ENCODE data around the gene CTCFL. TPM values are rescaled to one million over a fixed set of nuclear protein-coding genes. Genes with fewer than 3 reads are reported as not detected.

The CTCFL gene
- total and polyA plus RNA-seq, 2 of the 8 experiments (the other 6 are each of a cell fraction or from before 2014, with no cell fraction given), result 0.30 to 0.80 TPM

DNA sequence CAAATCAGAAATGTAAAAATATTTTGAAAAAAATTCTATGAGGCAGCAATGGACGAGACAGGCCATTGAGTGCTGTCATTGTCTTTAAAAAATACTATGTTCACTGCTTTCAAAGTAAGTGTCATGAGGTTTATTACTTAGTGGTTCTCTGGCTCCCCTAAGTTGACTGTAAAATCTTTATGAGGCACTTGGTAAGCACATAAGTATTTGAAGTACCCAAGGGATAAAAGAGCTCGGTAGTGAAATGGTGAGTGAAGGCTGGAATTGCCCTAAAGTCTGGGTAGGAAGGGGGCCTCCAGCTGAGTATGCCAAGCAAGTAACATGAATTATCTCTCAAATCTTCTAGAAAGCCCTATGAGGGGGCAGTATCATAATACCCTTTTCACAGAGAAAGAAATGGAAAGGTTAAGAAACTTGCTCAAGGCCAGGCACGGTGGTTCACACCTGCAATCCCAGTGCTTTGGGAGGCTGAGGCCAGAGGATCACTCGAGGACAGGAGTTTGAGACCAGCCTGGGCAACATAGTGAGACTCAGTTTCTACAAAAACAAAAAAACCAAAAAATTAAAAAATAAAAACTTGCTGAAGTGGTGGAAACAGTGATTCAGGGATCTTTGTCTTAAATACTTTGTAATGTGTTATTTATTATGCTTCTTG is 5.5 kb upstream of the CTCFL start:
- Histone ChIP-seq H2BK15ac (ENCODE audit: low read length) (no peak overlapping the region), H3K23ac (ENCODE audit: insufficient read length) (no peak overlapping the region), H3K4me1 (replicated peaks in 1 of 4; ENCODE audit: control insufficient read depth in 3 of 4, insufficient read depth in 4 of 4, low read length in 3 of 4) (peaks cover 0 to 3% (median 0%) of the 10 kb centered on the region in 4 experiments; a peak in 1 of 7 replicates), H2BK12ac (ENCODE audit: low read depth, low read length) (no peak overlapping the region), H3K4me3 (ENCODE audit: extremely low read depth in 1 of 4, insufficient read depth in 2 of 4, low read depth in 3 of 4, low read length in 4 of 4) (no peak overlapping the region), H4K20me1 (replicated peaks in 1 of 2; ENCODE audit: control insufficient read depth in 1 of 2, insufficient read depth in 2 of 2, low read length in 2 of 2) (no peaks in the 10 kb centered on the region), H2AFZ (ENCODE audit: low read length) (no peak overlapping the region), H2BK120ac (replicated peaks; ENCODE audit: low read depth, low read length) (no peak overlapping the region), H2AK5ac (ENCODE audit: low read depth, low read length) (no peak overlapping the region), H3K79me2 (ENCODE audit: control insufficient read depth in 1 of 2, insufficient read depth in 2 of 2, low read length in 2 of 2) (no peaks in the 10 kb centered on the region), H2BK5ac (ENCODE audit: low read depth, low read length) (no peak overlapping the region), H4K91ac (replicated peaks; ENCODE audit: insufficient read length, low read length) (no peak overlapping the region), H3K4ac (replicated peaks; ENCODE audit: insufficient read length, low read depth, low read length) (no peak overlapping the region), H3K56ac (replicated peaks; ENCODE audit: insufficient read length, low read depth, low read length) (no peak overlapping the region), H3K9me3 (ENCODE audit: insufficient read depth in 2 of 2, low read depth in 1 of 2, low read length in 1 of 2) (0 out of 4 replicates have a peak, but pooled peaks cover 0 to under 1% of the 10 kb centered on the region in 2 experiments), H3K23me2 (ENCODE audit: low read depth, low read length) (no peaks in the 10 kb centered on the region), H3K9ac (replicated peaks in 1 of 4; ENCODE audit: extremely low read depth in 1 of 4, low read depth in 3 of 4, low read length in 3 of 4) (no peak overlapping the region), H3K4me2 (ENCODE audit: insufficient read depth in 1 of 2, low read depth in 2 of 2, low read length in 2 of 2) (no peak overlapping the region), H3K27me3 (replicated peaks in 1 of 4; ENCODE audit: control insufficient read depth in 3 of 4, extremely low read depth in 1 of 4, insufficient read depth in 3 of 4, low read length in 3 of 4) (no peaks in the 10 kb centered on the region; a peak in 1 of 7 replicates), H4K5ac (ENCODE audit: insufficient read length, low read depth, low read length) (no peak overlapping the region), H3K14ac (ENCODE audit: insufficient read length) (no peak overlapping the region), H3K18ac (ENCODE audit: extremely low read depth, low read length) (no peak overlapping the region), H4K8ac (ENCODE audit: extremely low read depth, insufficient read depth, low read length) (no peak overlapping the region), H3K27ac (ENCODE audit: low read depth, low read length) (no peak overlapping the region), H3K36me3 (ENCODE audit: control insufficient read depth in 2 of 4, insufficient read depth in 4 of 4, low read length in 3 of 4) (no peaks in the 10 kb centered on the region), H2BK20ac (ENCODE audit: low read length) (no peak overlapping the region), H3K79me1 (ENCODE audit: low read depth, low read length) (no peaks in the 10 kb centered on the region)
- no peak for DNase-seq (ENCODE audit: low read depth in 1 of 2, low spot score in 2 of 2)
- ChIA-PET CTCF (ENCODE audit: partially characterized antibody) (interaction anchor here (0.7 to 3.3 kb wide), 6 partner anchors 10 to 43 kb away, joined by 3 to 11 read pairs (median 4); no protein-coding TSS in a partner anchor), POLR2A (ENCODE audit: partially characterized antibody) (no interaction called here)
- FAIRE-seq, result no peak
- 85% methylated on average over 4 of the region's 4 CpGs; no CpG with 5 or more reads in 1 of the 2 experiments for WGBS, 2 experiments (ENCODE audit: extremely low coverage in 1 of 2, insufficient coverage in 1 of 2, insufficient read length in 1 of 2, insufficient replicate concordance in 2 of 2, low coverage in 1 of 2, low lambda C conversion rate in 2 of 2, missing lambda C conversion rate in 1 of 2)
- TF ChIP-seq NRF1 (IDR thresholded peaks at IDR 0.05; ENCODE audit: low read depth, low read length) (no peak), TCF12 (IDR thresholded peaks at IDR 0.05; ENCODE audit: low read depth, low read length) (no peak), JUND (IDR thresholded peaks at IDR 0.05; ENCODE audit: low read length) (no peak), EP300 (IDR thresholded peaks at IDR 0.05; ENCODE audit: borderline replicate concordance in 1 of 2, low read depth in 2 of 2, low read length in 2 of 2) (no peak), TBP (IDR thresholded peaks at IDR 0.05; ENCODE audit: low read depth, low read length) (no peak), PHF8 (conservative IDR thresholded peaks at IDR 0.05; ENCODE audit: low read depth, low read length) (no peak), GTF2F1 (IDR thresholded peaks at IDR 0.05; ENCODE audit: borderline replicate concordance, low read depth, low read length) (no peak), BRCA1 (IDR thresholded peaks at IDR 0.05; ENCODE audit: low read depth, low read length) (no peak), SIX5 (IDR thresholded peaks at IDR 0.05; ENCODE audit: low read depth, low read length) (no peak), SIRT6 (IDR thresholded peaks at IDR 0.05; ENCODE audit: low read length) (no peak)
- TF ChIP-seq, protein P1, sequence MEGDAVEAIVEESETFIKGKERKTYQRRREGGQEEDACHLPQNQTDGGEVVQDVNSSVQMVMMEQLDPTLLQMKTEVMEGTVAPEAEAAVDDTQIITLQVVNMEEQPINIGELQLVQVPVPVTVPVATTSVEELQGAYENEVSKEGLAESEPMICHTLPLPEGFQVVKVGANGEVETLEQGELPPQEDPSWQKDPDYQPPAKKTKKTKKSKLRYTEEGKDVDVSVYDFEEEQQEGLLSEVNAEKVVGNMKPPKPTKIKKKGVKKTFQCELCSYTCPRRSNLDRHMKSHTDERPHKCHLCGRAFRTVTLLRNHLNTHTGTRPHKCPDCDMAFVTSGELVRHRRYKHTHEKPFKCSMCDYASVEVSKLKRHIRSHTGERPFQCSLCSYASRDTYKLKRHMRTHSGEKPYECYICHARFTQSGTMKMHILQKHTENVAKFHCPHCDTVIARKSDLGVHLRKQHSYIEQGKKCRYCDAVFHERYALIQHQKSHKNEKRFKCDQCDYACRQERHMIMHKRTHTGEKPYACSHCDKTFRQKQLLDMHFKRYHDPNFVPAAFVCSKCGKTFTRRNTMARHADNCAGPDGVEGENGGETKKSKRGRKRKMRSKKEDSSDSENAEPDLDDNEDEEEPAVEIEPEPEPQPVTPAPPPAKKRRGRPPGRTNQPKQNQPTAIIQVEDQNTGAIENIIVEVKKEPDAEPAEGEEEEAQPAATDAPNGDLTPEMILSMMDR (IDR thresholded peaks at IDR 0.05; ENCODE audit: control extremely low read depth in 1 of 3, insufficient read depth in 1 of 3, low read depth in 1 of 3, low read length in 3 of 3), result no peak

Data from H1 (cell line).